K562 (cell line): Measurements from ENCODE around the gene PIH1D1. TPM values are rescaled to one million over a fixed set of nuclear protein-coding genes. Genes with fewer than 3 reads are reported as not detected.

Source experiments
- CBFA2T2 ChIP-seq: fragments of 450-650 bp; conservative IDR thresholded peaks from 2 replicates; pipeline ENCODE4 v1.6.1; 2017; ENCODE audit warnings: mild to moderate bottlenecking
- DIDO1 ChIP-seq: fragments of 450-650 bp; IDR thresholded peaks from 2 replicates; pipeline ENCODE4 v1.6.1; 2016; ENCODE audit warnings: low read depth, missing biosample characterization, missing genetic modification characterization
- DNMT1 ChIP-seq: fragments of 450-650 bp; IDR thresholded peaks from 2 replicates; pipeline ENCODE4 v1.6.1; 2016; ENCODE audit warnings: antibody characterized with exemption, mild to moderate bottlenecking
- SMARCA4 ChIP-seq: fragments of 450-650 bp; IDR thresholded peaks from 2 replicates; pipeline ENCODE4 v1.6.1; 2016
- TBP ChIP-seq: optimal IDR thresholded peaks from 2 replicates; pipeline ENCODE3; 2011; ENCODE audit warnings: low read depth, low read length, improper control_type of control experiment
- ZFX ChIP-seq: sonication (generic); formaldehyde crosslinking; IDR thresholded peaks from 2 replicates; pipeline ENCODE4 v1.8.0; 2022; ENCODE audit warnings: mild to moderate bottlenecking, missing genetic modification reagents, moderate library complexity
- polyA plus RNA-seq, 8 experiments: library from polyadenylated mRNA; depleted of rRNA in 4 of 8; stranded (reverse) in 5 of 8; unstranded in 3 of 8; fragments of >200 nt; fragmentation: Nextera tagmentation in 2 of 8; fragmentation: Illumina TruSeq in 1 of 8; extraction: Ambion mirVana in 2 of 8; extraction: Trizol in 1 of 8; gene quantifications; 2 replicates each; pipeline versions ENCODE4 v1.2.1 to v1.2.3, GENCODE V29; 2011 to 2014; ENCODE audit warnings: inconsistent platforms in 1 of 8, missing spikeins in 1 of 8
- total RNA-seq, 7 experiments: library from RNA; depleted of rRNA in 6 of 7; stranded (reverse); fragments of >200 nt in 6 of 7; fragmentation: Illumina TruSeq in 2 of 7; extraction: Trizol in 2 of 7; gene quantifications; 2 replicates each; pipeline versions ENCODE4 v1.2.1 to v1.2.3, GENCODE V29; 2011 to 2021; ENCODE audit warnings: low replicate concordance in 1 of 7
- TF ChIP-seq, protein P1 (sequence below): sonication (generic); formaldehyde crosslinking; IDR thresholded peaks from 2 replicates; pipeline ENCODE4 v1.8.0; 2022; ENCODE audit warnings: mild to moderate bottlenecking, missing genetic modification reagents
- TF ChIP-seq, protein P2 (sequence below): fragments of 450-650 bp; IDR thresholded peaks from 2 replicates; pipeline ENCODE4 v1.6.1; 2016; ENCODE audit warnings: low read depth
- TF ChIP-seq, protein P3 (sequence below), 3 experiments: IDR thresholded peaks in 2 of 3; conservative IDR thresholded peaks in 1 of 3; 2 replicates each; pipeline ENCODE4 v1.5.1; 2011 to 2012; ENCODE audit warnings: low read length in 3 of 3, mild to moderate bottlenecking in 3 of 3, control low read depth in 2 of 3, improper control_type of control experiment in 1 of 3, inconsistent platforms in 1 of 3, low read depth in 1 of 3, mixed read lengths in 1 of 3, moderate library complexity in 1 of 3; ENCODE audit not compliant: insufficient read depth in 2 of 3

Gene PIH1D1
- total and polyA plus RNA-seq, 9 of the 15 experiments (the other 6 are each of a cell fraction or from before 2014, with no cell fraction given), result 26.5 to 224 (median 137) TPM

DNA sequence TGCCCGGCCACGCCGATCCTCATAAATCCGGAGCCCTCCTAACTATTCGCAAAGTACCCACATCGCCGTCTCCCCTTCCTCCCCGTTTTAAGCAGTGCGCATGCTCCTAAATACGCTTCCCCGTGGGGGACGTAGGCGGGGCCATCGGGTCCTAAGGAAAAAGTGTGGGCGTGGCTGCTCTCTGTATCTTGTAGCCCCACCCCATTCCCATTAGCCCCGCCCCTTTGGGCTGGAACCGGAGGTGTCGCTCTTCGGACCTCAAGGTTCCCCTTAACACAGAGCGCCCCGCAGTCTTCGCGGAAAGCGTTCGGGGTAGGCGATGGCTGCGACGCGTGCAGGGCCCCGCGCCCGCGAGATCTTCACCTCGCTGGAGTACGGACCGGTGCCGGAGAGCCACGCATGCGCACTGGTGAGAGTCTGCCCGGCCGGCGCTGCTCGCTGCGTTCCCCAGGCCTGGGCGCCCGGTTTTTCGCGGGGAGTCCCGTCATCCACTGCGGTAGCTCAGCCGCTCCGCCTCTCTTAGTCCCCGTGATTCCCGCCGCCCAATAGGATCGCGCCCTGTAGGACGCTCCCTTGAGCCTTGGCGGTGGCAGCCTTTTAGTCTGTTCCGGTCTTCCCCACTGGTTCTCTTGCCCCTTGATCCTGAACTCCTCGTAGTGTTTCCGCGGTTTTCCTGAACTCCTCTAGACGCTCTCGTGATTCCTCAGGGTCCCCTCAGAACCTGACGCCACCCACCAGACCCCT is 1.6 kb upstream of the PIH1D1 start, which contains the start of gene ALDH16A1 (continued):
- TF ChIP-seq, protein P1, sequence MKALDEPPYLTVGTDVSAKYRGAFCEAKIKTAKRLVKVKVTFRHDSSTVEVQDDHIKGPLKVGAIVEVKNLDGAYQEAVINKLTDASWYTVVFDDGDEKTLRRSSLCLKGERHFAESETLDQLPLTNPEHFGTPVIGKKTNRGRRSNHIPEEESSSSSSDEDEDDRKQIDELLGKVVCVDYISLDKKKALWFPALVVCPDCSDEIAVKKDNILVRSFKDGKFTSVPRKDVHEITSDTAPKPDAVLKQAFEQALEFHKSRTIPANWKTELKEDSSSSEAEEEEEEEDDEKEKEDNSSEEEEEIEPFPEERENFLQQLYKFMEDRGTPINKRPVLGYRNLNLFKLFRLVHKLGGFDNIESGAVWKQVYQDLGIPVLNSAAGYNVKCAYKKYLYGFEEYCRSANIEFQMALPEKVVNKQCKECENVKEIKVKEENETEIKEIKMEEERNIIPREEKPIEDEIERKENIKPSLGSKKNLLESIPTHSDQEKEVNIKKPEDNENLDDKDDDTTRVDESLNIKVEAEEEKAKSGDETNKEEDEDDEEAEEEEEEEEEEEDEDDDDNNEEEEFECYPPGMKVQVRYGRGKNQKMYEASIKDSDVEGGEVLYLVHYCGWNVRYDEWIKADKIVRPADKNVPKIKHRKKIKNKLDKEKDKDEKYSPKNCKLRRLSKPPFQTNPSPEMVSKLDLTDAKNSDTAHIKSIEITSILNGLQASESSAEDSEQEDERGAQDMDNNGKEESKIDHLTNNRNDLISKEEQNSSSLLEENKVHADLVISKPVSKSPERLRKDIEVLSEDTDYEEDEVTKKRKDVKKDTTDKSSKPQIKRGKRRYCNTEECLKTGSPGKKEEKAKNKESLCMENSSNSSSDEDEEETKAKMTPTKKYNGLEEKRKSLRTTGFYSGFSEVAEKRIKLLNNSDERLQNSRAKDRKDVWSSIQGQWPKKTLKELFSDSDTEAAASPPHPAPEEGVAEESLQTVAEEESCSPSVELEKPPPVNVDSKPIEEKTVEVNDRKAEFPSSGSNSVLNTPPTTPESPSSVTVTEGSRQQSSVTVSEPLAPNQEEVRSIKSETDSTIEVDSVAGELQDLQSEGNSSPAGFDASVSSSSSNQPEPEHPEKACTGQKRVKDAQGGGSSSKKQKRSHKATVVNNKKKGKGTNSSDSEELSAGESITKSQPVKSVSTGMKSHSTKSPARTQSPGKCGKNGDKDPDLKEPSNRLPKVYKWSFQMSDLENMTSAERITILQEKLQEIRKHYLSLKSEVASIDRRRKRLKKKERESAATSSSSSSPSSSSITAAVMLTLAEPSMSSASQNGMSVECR, result no peak; the same call in 1 of the 2 replicates
- TF ChIP-seq, protein P2, sequence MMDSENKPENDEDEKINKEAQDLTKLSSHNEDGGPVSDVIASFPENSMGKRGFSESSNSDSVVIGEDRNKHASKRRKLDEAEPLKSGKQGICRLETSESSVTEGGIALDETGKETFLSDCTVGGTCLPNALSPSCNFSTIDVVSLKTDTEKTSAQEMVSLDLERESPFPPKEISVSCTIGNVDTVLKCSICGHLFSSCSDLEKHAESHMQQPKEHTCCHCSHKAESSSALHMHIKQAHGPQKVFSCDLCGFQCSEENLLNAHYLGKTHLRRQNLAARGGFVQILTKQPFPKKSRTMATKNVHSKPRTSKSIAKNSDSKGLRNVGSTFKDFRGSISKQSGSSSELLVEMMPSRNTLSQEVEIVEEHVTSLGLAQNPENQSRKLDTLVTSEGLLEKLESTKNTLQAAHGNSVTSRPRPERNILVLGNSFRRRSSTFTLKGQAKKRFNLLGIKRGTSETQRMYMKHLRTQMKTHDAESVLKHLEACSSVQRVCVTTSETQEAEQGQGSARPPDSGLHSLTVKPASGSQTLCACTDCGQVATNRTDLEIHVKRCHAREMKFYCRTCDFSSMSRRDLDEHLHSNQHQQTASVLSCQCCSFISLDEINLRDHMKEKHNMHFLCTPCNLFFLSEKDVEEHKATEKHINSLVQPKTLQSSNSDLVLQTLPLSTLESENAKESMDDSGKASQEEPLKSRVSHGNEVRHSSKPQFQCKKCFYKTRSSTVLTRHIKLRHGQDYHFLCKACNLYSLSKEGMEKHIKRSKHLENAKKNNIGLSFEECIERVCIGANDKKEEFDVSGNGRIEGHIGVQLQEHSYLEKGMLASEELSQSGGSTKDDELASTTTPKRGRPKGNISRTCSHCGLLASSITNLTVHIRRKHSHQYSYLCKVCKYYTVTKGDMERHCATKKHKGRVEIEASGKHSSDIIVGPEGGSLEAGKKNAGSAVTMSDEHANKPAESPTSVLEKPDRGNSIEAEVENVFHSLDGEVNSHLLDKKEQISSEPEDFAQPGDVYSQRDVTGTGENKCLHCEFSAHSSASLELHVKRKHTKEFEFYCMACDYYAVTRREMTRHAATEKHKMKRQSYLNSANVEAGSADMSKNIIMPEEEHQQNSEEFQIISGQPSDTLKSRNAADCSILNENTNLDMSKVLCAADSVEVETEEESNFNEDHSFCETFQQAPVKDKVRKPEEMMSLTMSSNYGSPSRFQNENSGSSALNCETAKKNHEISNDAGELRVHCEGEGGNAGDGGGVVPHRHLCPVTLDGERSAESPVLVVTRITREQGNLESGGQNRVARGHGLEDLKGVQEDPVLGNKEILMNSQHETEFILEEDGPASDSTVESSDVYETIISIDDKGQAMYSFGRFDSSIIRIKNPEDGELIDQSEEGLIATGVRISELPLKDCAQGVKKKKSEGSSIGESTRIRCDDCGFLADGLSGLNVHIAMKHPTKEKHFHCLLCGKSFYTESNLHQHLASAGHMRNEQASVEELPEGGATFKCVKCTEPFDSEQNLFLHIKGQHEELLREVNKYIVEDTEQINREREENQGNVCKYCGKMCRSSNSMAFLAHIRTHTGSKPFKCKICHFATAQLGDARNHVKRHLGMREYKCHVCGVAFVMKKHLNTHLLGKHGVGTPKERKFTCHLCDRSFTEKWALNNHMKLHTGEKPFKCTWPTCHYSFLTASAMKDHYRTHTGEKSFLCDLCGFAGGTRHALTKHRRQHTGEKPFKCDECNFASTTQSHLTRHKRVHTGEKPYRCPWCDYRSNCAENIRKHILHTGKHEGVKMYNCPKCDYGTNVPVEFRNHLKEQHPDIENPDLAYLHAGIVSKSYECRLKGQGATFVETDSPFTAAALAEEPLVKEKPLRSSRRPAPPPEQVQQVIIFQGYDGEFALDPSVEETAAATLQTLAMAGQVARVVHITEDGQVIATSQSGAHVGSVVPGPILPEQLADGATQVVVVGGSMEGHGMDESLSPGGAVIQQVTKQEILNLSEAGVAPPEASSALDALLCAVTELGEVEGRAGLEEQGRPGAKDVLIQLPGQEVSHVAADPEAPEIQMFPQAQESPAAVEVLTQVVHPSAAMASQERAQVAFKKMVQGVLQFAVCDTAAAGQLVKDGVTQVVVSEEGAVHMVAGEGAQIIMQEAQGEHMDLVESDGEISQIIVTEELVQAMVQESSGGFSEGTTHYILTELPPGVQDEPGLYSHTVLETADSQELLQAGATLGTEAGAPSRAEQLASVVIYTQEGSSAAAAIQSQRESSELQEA, result no peak
- TF ChIP-seq DNMT1, result no peak
- TF ChIP-seq CBFA2T2, result peak; percentile 31
- TF ChIP-seq, protein P3, sequence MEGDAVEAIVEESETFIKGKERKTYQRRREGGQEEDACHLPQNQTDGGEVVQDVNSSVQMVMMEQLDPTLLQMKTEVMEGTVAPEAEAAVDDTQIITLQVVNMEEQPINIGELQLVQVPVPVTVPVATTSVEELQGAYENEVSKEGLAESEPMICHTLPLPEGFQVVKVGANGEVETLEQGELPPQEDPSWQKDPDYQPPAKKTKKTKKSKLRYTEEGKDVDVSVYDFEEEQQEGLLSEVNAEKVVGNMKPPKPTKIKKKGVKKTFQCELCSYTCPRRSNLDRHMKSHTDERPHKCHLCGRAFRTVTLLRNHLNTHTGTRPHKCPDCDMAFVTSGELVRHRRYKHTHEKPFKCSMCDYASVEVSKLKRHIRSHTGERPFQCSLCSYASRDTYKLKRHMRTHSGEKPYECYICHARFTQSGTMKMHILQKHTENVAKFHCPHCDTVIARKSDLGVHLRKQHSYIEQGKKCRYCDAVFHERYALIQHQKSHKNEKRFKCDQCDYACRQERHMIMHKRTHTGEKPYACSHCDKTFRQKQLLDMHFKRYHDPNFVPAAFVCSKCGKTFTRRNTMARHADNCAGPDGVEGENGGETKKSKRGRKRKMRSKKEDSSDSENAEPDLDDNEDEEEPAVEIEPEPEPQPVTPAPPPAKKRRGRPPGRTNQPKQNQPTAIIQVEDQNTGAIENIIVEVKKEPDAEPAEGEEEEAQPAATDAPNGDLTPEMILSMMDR (IDR thresholded peaks at IDR 0.05 in 2 of 3, conservative IDR thresholded peaks at IDR 0.05 in 1 of 3; ENCODE audit: insufficient read depth in 2 of 3, low read depth in 1 of 3, low read length in 3 of 3), result 0 out of 6 replicates have a peak, but pooled peaks of 1 of the 3 experiments have one; percentile 15
- no peak for TF ChIP-seq DIDO1
- peak; percentile 83 for TF ChIP-seq ZFX (CRISPR knock-in tag)
- no peak for TF ChIP-seq SMARCA4
- TF ChIP-seq TBP, result peak; percentile 96
